WTC11 (cell line): ENCODE results near the gene KCNK4.

Source experiments
- CTCF ChIP-seq: fragments of 200-600 bp; IDR thresholded peaks from 2 replicates; pipeline ENCODE4 v1.8.0; 2022; ENCODE audit warnings: antibody characterized with exemption
- TEAD1 ChIP-seq: sonication (generic); formaldehyde crosslinking; IDR thresholded peaks from 2 replicates; pipeline ENCODE4 v1.8.0; 2022; ENCODE audit warnings: mild to moderate bottlenecking, missing genetic modification reagents
- USF2 ChIP-seq: sonication (generic); formaldehyde crosslinking; IDR thresholded peaks from 2 replicates; pipeline ENCODE4 v1.8.1; 2023; ENCODE audit warnings: mild to moderate bottlenecking, missing genetic modification reagents, moderate library complexity
- ZNF416 ChIP-seq: fragments of 250-450 bp; sonication (Bioruptor Pico); IDR thresholded peaks from 2 replicates; pipeline ENCODE4 v1.9.0; 2021; ENCODE audit warnings: mild to moderate bottlenecking, inconsistent platforms

GRCh38 chr11:64288353-64288750 lies 2.8 kb upstream of the KCNK4 start:
- TF ChIP-seq CTCF (no peak), USF2 (CRISPR knock-in tag) (no peak), ZNF416 (CRISPR knock-in tag) (no peak), TEAD1 (CRISPR knock-in tag) (no peak)
